HG03103 (cell line): ENCODE data around the gene NTMT1.
"Not testable (repeated sequence)": the region's sequence is repeated elsewhere in the genome, so short reads cannot be mapped to it uniquely, and the experiment has no call there.

ENCODE experiments used
- ATAC-seq: cut with Tn5 transposase; IDR thresholded peaks from one replicate; pipeline ENCODE4 v1.9.1; 2021; ENCODE audit warnings: low read depth; ENCODE audit not compliant: unreplicated experiment

The NTMT1 gene

GRCh38 chr9:129633848-129634247 lies 7.9 kb downstream of the NTMT1 start:
- ATAC-seq = no peak

- no peak for ATAC-seq
Measured at GRCh38 chr9:129635099-129636065, 9.4 kb downstream of the NTMT1 start.

GRCh38 chr9:129636343-129636742 lies 10.4 kb downstream of the NTMT1 start:
- not testable (repeated sequence) for ATAC-seq

- no peak for ATAC-seq
Measured at GRCh38 chr9:129637102-129637501, 11.1 kb downstream of the NTMT1 start.

GRCh38 chr9:129637673-129638439 lies 11.9 kb downstream of the NTMT1 start:
- no peak for ATAC-seq

GRCh38 chr9:129639034-129639630 lies 13.2 kb downstream of the NTMT1 start:
- ATAC-seq = no peak

- no peak for ATAC-seq
Measured at GRCh38 chr9:129639756-129640085, 13.8 kb downstream of the NTMT1 start.

- no peak for ATAC-seq
Measured at GRCh38 chr9:129640086-129640870, 14.3 kb downstream of the NTMT1 start.

- ATAC-seq = no peak
Measured at GRCh38 chr9:129640871-129641749, 15.1 kb downstream of the NTMT1 start.

- ATAC-seq = peak; percentile 85
Measured at GRCh38 chr9:129641750-129642585, 16.0 kb downstream of the NTMT1 start, which contains the start of gene ASB6. Gene ASB6 (minus strand): TSS chr9:129642151. CDS start chr9:129641999, 152 bp downstream.

- ATAC-seq = no peak
Measured at GRCh38 chr9:129643706-129644105, 17.7 kb downstream of the NTMT1 start.

- ATAC-seq = no peak
Measured at GRCh38 chr9:129644365-129644764, 18.4 kb downstream of the NTMT1 start.

- ATAC-seq = no peak
Measured at GRCh38 chr9:129644902-129645301, 18.9 kb downstream of the NTMT1 start.

- ATAC-seq = no peak
Measured at GRCh38 chr9:129646252-129646651, 20.3 kb downstream of the NTMT1 start.

GRCh38 chr9:129646654-129647053 lies 20.7 kb downstream of the NTMT1 start:
- ATAC-seq = no peak

- ATAC-seq = no peak
Measured at GRCh38 chr9:129647635-129648034, 21.7 kb downstream of the NTMT1 start.

GRCh38 chr9:129648092-129648763 lies 22.3 kb downstream of the NTMT1 start:
- no peak for ATAC-seq

GRCh38 chr9:129648764-129649115 lies 22.8 kb downstream of the NTMT1 start:
- ATAC-seq = no peak
